NCI-H526 (cell line): ENCODE results near the gene LARP4.
"Not testable (repeated sequence)": the region's sequence is repeated elsewhere in the genome, so short reads cannot be mapped to it uniquely, and the experiment has no call there.

Source experiments
- DNase-seq, 2 experiments: peaks; one replicate each; lab custom pipeline; 2025; lab: John Stamatoyannopoulos, UW

LARP4 gene

DNA sequence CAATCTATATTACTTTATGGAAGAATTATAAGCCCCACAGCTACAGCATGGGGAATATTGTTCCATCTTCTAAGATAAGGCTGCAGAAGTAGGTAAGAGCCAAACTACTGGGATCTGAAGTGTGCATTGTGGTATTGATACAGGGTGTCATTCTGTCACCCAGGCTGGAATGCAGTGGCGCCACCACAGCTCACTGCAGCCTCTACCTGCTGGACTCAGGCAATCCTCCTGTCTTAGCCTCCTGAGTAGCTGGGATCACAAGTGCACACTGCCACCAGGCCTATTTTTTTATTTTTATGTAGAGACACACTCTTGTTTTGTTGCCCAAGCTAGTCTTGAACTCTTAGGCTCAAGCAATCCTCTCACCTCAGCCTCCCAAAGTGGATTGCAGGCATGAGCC lies 82.8 kb downstream of the LARP4 start:
- DNase-seq, result no peak

DNA sequence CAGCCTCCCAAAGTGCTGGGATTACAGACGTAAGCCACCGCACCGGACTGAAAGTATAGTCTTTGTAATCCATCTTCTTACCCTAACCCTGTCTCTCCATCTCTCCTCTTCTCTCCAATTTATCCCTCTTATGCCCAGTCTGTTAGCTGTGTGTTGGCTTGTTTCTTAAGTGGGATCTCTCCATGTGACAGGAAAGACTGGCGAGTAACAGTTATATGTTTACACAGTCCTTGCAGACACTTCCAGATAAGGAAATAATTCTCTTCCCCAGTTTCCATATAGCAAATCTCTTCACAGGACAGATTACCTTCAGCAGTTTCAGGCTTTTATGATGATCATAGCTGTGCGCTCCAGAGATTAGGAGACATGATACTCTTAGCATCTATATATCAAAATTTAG lies 88.1 kb downstream of the LARP4 start:
- no peak for DNase-seq

DNA sequence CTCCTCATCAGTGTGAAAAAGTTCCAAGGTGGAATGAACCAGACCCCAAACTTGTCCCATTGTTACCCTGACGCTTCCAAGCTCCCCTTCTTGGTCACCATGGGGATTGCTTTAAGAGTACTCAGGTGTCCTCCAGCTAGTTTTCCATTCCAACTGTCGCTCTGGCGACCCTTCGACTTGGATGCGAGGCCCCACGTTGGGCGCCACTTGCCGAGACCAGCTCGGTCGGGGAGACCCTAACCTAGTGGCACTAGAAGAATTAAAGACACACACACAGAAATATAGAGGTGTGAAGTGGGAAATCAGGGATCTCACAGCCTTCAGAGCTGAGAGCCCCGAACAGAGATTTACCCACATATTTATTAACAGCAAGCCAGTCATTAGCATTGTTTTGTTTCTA lies 97.4 kb downstream of the LARP4 start:
- not testable (repeated sequence) for DNase-seq

DNA sequence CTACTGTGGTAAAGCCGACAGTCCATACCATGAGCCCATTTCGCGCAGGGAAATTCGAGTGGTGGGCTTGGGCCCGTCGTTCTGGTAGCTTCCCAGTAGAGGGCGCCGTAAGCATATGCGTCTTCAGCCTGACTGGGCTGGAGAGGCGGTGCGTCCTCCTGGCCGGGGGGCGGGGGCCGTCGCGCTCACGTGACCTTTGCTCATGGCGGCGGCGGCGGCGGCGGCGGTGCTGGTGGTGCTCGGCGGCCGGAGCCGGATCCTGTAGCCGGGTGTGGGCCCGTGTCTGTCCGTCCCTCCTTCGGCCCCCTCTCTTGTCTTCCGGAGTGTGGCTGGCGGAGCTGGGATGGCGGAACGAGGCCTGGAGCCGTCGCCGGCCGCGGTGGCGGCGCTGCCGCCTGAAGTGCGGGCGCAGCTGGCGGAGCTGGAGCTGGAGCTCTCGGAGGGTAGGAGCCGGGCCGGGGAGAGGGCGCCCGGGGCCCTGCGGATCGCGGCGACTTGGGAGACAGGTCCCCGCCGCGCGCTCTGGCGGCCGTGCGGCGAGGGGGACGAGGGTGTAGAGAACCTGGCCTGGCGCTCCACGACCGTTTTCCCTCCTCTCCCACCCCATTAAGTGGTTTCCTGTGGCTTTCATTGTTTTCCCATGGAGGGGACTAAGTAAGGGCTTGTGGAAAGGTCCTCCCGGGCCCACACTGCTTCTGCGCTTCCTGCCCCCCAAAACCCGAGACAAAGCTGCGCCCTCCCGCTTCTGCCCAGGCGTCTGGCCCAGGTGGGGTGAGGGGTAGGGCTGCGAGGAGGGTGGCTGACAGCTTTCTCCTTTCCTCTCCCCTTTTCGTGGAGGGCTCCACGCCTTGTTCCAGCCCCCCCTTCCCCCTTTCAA lies 104.4 kb downstream of the LARP4 start, which contains the start of gene DIP2B:
Gene DIP2B (plus strand): TSS at position 188 of the 877 bp plus-strand sequence. CDS start 156 bp downstream, at position 344.
- peak; percentile 79 to 96 for DNase-seq

DNA sequence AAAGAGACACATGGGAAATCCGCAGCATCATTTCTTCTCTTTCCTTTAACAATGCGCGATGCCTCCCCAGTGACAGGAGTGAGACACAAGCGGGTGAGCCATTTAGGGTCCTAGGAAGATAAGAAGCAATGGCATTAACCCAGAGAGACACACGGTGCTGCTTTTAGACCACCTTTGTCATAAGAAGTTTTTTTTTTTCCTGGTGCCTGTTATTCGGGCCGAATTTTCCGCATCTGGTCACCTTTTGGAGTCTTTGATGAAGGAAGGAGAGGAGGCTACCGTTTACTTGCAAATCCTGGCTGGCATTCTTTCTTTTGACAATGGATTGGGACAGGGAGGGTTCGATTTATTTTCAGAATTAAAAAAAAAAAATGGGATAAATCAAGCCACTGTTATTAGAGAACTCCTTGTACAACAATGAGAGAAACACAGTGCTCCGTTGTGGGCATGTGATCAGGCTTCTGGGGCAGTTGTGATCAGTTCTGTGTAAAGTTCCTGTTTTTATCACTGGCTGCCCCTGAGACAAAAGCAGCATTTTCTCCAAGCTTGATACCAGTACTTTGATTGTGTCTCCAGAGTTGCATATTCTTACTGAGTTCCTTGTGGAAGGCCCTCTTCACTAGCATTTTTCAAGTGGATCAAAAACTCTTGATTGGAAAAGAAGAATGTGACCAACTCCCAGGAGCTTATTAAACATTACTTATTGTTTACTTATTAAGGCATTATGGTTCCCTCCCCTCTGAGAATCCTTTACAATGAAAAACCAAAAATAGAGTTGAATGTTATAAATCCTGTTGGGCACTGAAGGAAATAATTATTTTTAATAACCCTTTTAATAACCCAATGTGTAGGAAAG lies 105.2 kb downstream of the LARP4 start:
- DNase-seq, result peak; percentile 42 to 47

DNA sequence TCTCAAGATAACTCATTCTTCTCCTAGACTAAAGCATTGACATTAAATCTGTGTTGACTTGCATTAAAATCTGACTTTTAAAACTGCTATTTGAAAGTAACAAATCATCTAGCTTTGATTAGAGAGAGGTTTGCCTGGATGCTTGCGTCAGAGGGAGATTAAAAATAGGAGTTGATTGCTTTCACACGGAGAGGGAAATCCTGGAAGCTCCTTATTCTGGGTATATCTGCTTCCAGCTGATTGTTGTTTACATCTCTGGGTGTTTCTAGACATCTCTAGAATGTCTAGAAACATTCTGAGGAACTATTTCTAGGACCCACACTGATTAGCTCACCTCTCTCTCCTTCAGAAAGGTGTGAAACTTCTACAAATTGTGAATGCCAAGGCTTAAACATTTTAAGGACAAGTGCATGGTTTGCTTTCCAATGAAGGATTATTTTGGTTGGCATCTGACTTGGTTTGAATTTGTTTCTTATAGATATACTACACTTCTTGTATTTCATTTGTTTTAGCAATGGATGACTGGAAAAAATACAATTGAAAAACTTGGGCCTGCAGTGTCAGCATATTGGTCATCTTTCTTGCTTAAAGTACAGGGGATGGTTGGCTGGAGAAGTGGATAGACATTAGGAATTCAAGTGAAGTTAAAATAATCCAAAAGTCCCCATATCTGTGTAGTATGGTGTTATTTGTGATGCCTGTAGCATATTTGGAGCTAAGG lies 106.2 kb downstream of the LARP4 start:
- DNase-seq, result no peak

DNA sequence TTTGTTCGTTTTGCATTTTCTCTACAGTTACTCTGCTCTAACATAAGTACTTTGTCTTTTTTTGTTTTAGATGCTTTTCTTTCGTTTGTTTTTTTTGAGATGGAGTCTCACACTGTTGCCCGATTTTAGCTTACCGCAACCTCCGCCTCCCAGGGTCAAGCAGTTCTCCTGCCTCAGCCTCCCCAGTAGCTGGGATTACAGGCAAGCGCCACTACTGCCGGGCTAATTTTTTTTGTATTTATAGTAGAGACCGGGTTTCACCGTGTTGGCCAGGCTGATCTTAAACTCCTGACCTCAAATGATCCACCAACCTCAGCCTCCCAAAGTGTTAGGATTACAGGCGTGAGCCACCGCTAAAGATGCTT lies 106.8 kb downstream of the LARP4 start:
- no peak for DNase-seq

DNA sequence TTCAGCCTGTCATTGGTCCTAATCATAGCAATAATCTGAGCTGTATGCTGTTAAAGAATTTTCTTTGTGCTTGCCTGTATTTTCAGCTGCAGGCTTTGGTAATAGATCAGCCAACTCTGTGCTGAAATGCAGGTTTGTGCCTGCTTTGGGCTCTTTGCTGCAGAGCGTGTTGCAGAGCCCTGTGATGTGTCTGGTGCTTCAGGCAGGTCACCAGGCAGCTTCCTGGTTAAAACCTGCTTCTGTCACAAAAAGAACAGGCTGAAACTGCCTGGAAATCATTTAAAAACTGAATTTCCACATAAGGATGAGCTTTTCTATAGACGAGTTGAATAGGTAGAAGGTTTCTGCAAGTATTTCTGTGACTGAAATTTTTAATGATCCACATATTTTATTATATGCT lies 107.2 kb downstream of the LARP4 start:
- peak in 1 of 2 experiments; percentile 31 for DNase-seq

DNA sequence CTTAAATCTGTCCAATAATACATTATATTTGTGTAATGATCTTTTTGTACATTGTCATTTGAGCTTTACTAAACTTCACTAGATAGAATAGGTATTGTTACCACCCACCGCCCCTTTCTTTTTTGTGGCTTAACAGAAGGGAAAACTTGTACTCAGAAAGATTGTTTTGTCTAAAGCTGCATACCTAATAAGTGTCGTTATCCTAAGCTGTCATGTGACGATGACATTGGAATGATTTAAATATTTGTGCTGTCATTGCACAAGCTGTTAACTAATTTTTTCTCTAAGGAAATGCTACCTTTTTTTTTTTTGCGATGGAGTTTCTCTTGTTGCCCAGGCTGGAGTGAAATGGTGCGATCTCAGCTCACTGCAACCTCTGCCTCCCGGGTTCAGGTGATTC lies 107.7 kb downstream of the LARP4 start:
- no peak for DNase-seq

DNA sequence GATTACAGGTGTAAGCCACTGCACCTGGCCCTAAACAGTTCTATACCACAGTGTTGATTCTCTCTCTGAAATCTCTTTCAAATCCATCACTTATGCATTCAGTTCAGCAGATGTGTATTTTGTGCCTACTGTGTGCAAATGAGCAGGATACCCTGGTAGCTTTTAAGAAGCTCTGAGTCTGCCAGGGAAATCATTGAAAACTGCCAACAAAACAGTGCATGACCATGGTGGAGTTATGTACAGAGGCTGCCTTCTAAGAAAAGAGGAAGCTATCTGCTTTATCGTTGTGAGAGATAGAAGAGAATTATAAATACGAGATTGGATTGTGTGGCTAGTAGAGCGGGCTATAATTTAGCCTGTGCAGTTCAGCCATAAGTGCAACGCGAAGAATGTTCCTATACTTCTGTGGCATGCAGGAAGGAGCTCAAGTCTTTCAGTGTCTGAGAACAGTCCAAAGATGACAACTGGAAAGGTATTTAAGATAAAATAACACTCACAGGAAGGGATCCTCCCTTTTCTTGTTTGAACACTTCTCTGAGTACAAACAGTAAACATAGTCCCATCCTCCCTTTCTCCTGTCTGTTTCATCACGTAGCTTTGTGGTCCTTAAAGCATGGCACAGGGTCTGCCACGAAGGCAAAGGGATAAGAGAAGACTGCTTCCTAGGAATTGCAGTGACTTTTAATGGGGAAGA lies 108.4 kb downstream of the LARP4 start:
- no peak for DNase-seq

DNA sequence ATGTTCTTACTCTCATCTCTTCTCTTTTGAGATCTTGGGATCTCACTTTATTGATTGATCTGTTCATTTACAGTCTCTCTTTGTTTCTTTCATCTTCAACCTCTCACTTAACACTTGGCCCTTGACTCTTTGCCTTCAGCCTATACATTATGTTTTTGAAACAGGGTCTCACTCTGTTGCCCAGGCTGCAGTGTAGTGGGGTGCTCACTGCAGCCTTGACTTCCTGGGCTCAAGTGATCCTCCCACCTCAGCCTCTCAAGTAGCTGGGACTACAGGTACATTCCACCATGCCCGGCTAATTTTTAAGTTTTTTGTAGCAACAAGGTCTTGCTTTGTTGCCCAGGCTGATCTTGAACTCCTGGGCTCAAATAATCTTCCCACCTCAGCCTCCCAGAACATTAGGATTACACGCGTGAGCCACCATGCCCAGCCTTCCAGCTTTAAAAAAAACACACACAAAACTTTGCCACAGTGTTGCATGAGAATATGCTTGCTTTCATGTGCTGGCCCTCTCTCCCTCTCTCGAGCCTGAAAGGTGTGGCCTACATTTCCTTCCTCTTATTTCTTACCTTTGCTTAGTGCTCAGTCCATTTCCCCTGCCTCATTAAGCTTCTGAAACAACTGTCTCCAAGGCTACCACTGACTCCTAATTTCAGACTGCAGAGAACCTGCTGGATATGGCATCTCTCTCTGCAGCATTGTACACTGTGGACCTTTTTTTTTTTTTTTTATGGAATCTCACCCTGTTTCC lies 114.0 kb downstream of the LARP4 start:
- DNase-seq, result no peak

DNA sequence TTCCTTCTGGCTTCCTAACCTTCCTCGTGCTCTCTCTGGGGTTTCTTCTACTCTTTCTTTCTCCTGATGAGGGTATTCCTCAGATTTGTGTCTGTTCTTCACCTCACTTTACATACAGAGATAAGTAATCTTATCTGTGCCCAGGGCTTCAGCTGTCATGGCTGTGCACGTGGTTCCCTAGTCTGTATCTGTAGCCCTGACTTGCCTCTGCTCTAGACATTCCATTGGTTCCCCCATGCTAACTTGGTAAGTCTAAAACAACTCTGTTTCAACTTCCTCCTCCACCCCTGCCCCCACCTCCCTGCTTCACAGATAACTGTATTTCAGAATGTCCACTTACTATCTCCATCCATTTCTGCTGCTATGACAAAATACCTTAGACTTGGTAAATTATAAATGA lies 114.9 kb downstream of the LARP4 start:
- no peak for DNase-seq

DNA sequence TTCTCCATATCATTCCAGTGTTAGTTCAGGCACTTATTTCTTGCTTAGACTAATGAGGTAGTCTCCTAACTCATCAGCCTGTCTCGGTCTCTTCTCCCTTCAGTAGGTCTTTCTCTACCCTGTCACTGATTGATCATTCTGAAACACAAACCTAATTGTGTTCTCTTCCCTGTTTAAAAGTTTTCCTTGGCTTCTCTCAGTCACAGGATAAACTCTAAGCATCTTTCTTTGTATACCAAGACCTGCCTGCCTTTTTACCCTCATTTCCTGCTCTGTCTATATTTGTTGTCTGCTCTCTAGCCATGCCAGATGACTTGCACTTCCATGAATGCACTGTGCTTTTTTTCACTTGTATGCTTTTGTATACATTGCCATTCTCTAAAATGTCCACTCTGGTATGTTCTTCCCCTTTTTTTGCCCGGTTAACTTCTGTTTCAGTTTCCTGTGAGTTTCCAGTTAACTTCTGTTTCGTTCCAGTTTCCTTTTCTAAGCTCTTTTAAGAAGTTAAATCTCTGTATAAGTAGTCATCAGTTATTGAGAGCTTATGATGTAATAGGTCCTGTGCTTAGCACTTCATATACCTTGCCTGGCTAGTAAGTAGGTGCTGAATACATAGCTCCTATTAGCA lies 116.8 kb downstream of the LARP4 start:
- no peak for DNase-seq

DNA sequence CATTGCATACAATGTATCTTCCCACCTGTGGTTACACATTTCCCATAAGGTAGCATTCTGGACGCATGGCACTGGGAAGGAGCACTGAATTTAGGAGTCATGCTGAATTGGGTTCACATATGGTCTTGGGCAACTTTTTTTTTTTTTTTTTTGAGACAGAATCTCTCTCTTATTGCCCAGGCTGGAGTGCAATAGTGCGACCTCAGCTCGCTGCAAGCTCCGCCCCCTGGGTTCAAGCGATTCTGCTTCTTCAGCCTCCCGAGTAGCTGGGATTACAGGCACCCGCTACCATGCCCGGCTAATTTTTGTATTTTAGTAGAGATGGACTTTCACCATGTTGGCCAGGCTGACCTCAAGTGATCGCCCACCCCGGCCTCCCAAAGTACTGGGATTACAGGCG lies 117.4 kb downstream of the LARP4 start:
- no peak for DNase-seq

DNA sequence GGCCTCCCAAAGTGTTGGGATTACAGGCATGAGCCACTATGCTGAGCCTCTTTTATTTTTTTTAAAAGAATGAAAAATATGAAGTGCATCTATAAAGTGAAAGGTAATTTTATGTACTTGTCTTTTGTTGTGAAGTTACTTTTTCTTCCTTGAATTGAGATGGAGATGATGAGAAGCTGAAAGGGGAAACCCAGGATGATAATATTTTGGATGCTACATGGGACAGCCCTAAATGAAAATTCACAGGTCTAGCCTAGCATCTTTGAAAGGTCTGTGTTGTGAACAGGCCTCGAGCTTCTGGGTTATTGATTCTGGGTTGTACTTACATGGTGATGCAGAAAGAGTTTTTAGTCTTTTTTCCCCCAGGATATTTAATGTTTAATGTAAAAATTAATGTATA lies 118.7 kb downstream of the LARP4 start:
- DNase-seq, result no peak

DNA sequence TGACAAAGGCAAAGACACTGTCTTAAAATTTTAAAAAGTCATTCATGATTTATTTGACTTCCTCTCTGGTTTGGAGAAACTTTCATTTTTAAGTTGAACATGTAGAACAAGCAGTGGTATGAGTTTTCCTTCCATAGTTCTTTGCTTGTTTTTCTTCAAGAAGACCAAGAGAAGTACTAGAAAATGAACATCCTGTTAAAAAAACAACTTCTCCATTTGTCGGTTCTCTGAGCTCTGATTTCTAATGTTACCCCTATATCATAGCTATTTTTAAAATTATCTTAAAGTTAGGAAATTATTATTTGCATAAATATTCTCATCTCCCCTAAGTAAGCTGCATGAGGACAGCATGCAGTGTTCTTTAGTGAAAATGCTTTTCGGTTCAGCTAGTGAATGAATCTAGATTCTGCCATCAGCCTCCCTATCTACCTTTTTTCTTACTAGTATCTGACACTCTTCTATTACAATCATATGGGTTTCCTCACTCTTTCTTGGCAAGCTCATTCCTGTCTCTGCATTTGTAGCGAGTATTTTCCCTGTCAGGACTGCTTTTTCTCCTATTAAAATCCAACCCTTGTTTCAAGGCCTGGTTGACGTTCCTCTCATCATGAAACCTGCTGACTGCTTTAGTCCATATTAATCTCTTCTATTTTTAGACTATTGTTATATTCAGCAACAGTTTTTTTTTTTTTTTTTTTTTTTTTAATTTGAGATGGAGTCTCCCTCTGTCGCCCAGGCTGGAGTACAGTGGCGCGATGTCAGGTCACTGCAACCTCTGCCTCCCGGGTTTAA lies 119.9 kb downstream of the LARP4 start:
- DNase-seq, result no peak

DNA sequence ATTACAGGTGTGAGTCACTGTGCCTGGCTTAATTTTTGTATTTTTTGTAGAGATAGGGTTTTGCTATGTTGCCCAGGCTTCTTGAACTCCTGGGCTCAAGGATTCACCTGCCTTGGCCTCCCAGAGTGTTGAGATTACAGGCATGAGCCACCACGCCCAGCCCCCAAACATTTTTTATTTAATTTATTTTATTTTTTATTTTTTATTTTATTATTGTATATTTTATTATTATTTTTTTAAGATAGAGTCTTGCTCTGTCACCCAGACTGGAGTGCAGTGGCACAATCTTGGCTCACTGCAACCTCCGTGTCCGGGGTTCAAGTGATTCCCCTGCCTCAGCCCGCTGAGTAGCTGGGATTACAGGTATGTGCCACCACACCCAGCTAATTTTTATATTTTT lies 121.1 kb downstream of the LARP4 start:
- not testable (repeated sequence) for DNase-seq

DNA sequence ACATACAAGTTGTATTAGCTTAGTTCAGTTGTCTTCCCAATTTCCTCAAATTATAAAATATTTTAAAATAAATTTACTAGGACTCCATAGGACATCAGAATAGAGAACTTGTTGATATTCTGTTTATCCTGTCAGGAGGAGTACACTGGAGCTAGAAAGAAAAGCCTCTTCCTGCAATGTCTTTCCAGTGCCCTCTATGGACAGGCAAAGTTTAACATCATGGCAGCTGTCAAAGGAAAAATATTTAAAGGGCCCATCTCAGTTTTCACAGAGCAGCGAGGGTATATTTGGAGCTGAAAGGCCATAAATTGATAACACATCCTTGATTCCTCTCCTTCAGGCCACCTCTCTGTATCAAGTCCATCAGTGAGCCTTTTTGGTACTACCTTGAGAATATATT lies 123.1 kb downstream of the LARP4 start:
- DNase-seq, result peak in 1 of 2 experiments; percentile 12

DNA sequence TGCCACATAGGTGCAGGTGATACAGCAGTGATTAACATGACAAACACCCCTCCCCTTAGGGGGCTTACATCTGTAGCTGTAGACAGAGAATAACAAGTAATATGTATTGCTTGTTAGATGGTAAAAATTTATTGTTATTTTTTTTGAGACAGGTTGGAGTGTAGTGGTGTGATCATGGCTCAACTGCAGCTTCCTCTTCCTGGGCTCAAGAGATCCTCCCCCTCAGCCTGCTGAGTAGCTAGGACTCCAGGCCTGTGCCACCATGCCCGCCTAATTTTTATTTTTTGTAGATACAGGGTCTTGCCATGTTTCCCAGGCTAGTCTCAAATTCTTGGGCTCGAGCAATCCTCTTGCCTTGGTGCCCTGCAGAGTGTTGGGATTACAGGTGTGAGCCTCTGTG lies 123.9 kb downstream of the LARP4 start:
- no peak for DNase-seq

DNA sequence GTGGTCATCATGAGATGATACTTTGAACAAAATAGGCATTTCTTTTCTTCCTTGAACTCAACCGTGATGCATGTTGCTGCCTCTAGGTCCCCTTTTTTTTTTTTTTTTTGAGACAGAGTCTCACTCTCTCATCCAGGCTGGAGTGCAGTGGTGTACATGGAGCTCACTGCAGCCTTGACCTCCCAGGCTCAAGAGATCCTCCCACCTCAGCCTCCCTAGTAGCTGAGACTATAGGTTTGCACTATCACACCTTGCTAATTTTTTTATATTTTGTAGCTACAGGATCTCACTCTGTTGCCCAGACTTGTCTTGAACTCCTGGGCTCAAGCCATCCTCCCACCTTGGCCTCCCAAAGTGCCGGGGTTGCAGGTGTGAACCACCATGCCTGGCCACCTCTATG lies 124.7 kb downstream of the LARP4 start:
- DNase-seq, result no peak
